ENCODE data around the gene LTBP3.

LTBP3 gene

GRCh38 chr11:65558002-65558929 is at the start of gene LTBP3:
TSS of gene LTBP3 (minus strand) at chr11:65558359. CDS start at chr11:65557959, 400 bp downstream.
- intact Hi-C loops (cut with DNase I), result no loop called here
- DNase-seq, result peak; percentile 57 to 94 (median 86)

GRCh38 chr11:65606876-65607613 is 48.9 kb upstream of the LTBP3 start:
- intact Hi-C loops (cut with DNase I), result no loop called here
- DNase-seq, result peak; percentile 90 to 99 (median 97)

DNA sequence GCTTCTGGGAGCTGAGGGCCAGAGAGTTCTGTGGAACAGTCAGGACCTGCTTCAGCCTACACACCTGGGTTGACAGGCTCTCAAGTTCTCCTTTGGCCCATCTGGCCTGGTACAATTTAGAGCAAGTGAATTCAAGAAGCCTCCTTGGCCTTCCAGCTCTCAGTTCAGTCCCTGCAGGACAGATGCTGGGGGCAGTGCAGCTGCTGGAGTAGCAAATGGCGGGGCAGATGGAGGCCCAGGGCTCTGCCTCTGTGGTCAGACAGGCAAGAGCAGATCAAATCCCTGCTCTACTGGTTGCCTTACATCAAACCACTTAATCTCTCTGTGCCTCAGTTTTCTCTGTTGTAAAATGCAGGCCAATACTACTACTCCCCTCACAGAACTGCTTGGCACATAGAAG is 46.1 kb upstream of the LTBP3 start:
- intact Hi-C loops (cut with DNase I), result no loop called here
- DNase-seq, result no peak

DNA sequence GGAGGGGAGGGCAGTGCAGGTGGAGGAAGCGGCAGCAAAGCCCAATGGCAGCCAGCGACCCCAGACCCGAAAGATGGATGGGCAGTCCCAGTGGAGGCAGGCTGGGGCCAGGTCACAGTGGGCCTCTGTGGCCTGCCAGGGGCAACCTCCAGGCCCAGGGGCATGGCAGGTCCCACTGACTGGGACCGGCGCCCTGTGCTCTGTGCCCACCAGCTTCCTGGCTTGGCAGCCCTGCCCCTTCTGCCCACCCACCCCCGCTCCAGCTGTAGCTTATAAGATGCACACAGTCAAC is 41.7 kb upstream of the LTBP3 start:
- intact Hi-C loops (cut with DNase I), result no loop called here
- DNase-seq, result no peak

DNA sequence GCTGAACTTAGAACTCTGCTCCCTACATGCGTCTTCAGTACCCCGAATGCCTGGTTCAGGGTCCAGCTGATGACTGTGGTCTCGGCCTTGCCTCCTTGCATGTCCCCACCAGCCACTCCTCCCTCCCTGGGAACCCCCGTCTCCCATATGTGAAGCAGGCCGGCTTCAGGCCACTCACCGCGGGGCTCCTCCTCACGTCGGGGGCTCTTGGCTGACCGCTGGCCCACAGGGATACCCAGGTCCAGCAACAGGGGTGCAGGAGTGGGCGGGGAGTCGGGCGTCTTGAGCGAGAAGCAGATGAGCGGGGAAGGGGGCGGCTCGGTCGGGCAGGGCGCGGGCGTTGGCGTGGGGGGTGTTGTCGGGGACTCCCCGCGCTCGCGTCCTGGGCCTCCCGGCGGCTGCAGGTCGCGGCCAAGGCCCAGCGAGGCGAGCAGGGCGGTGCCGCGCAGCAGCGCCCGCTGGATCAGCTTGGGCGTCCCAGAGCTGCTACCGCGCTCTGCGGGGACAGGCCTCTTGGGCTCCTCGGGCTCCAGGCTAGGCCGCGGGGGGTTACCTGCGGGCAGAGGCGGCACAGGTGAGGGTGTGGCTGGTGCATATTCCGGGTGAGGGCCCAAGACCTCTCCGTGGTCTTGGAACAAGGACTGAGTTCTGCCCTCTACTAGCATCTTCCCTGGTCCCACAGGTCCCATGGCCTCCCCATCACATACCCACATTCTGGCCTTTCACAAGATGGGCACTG is 41.2 kb upstream of the LTBP3 start:
- no peak for DNase-seq
- intact Hi-C loops (cut with DNase I), result no loop called here

GRCh38 chr11:65598258-65598699 is 40.1 kb upstream of the LTBP3 start:
- no peak for DNase-seq
- intact Hi-C loops (cut with DNase I), result no loop called here

- DNase-seq, result no peak
These were observed 38.4 kb upstream of the LTBP3 start for GRCh38 chr11:65596520-65596919.

DNA sequence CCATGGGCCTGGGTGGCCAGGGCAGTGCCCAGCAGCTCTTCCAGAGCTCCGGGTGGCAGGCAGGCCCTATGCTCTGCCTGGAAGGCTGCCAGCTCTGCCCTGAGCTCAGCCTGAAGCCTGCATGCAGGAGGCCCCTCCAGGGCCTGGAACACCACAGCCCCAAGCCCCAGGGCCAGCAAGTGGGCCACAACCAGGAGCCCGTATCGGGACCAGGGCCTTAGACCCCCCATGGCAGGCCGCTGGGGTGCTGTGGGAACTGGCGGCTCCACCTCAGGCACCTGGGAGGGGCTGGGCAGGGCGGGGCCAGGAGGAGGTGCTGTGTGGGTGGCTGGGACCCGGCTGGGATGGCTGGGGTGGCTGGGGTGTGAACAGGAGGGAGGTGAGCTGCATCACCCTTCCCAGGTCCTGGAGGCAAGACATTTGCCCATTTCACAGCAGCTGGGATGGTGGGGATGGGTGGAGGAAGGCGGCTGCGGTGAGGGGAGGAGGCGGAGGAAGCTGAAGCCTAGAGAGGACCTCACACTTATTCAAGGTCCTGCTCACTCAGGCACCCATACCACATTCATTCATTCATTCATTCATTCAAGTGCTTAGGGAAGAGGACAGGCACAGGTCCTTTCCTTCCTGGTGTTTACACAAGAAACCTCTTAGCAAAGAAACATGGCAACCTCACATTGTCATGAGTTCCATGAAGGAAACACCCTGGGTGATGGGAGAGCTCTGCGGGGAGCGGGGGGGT is 37.6 kb upstream of the LTBP3 start, which contains the start of gene KCNK7:
TSS of gene KCNK7 (minus strand) at position 258 of the 739 bp plus-strand sequence. CDS start at position 230, 28 bp downstream.
- no peak for DNase-seq
- intact Hi-C loops (cut with DNase I), result no loop called here

More at GRCh38 chr11:65596520-65596919, 38.4 kb upstream of the LTBP3 start:
- intact Hi-C loops (cut with DNase I), result no loop called here

- intact Hi-C loops (cut with DNase I), result no loop called here
- DNase-seq, result no peak
These were observed 37.0 kb upstream of the LTBP3 start for GRCh38 chr11:65595131-65595530.

GRCh38 chr11:65593518-65594414 is 35.6 kb upstream of the LTBP3 start:
- intact Hi-C loops (cut with DNase I), result no loop called here
- peak in 41 of 42 donors; percentile 54 to 92 (median 80) for DNase-seq

DNA sequence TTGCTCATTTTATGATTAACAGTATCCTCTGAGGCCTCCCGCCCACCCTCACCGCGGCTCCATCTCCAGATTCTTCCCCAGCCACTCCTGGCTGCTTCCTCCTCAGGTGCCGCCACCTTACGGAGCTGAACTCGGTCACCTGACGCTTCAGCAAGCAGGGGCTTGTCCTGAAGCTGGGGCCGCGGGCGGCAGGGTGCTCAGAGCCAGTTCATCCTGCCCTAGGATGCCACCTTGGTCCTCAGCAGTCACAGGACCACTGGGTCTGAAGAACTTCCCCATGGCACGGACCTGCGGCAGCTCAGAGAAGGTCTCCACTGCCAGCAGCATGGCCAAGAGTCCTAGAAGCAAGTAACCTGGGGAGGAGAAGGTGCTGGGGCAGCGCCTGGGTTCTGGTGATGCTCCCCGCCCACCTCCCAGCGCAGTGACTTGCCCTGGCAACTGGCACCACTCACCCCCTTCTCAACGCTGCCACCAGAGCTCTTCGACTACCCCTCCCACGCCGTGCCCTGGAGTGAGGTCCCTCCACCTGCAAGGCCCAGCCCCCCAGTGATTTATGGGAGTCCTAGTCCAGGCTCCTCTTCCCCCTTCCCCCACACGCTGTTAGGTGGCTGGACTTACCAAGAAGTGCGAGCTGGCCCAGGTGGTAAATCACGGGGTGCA is 34.8 kb upstream of the LTBP3 start:
- DNase-seq, result no peak
- intact Hi-C loops (cut with DNase I), result no loop called here

- intact Hi-C loops (cut with DNase I), result no loop called here
- DNase-seq, result no peak
These were observed 34.0 kb upstream of the LTBP3 start for GRCh38 chr11:65591939-65592857.

- intact Hi-C loops (cut with DNase I), result no loop called here
- peak in 2 of 42 donors; percentile 45 to 59 for DNase-seq
These were observed 32.1 kb upstream of the LTBP3 start for GRCh38 chr11:65590240-65590738.

GRCh38 chr11:65589444-65590239 is 31.5 kb upstream of the LTBP3 start:
- intact Hi-C loops (cut with DNase I), result no loop called here
- no peak for DNase-seq

Measured in head of caudate nucleus (tissue), 42 donors.